ENCODE results near the gene CDH22.

The CDH22 gene

DNA sequence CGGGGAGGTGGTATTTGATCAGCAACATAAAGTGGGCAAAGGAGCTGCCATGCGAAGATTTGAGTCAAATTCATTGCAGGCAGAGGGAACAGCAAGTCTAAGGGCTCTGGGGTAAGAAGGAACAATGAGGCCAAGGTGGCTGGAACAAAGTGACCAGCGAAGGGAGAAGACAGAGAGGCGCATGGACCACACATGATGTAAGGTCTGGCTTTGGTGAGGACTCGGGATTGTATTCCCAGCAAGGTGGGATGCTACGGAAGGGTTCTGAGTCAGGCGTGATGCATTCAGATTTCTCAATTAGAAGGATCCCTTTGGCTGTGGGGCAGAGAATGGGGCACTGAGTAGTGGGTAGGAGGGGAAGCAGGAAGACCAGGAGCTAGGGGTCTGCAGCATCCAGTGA lies 30.7 kb upstream of the CDH22 start:
- H3K27ac ChIP-seq: no peak overlapping the region
- ChIA-PET POLR2A (ENCODE audit: low non-redundant PET) (interaction anchor here (0.8 kb wide), 1 partner anchor 32 kb away, joined by 3 read pairs; no protein-coding TSS in a partner anchor), CTCF (interaction anchor here (0.6 to 10.7 kb wide), 4 partner anchors 9 to 608 kb away, joined by 3 to 82 read pairs (median 4); no protein-coding TSS in a partner anchor)
- no peak for DNase-seq (ENCODE audit: low spot score)
- TF ChIP-seq CTCF (conservative IDR thresholded peaks at IDR 0.05; ENCODE audit: low read depth): no peak

- H3K27ac ChIP-seq: no peak overlapping the region
- DNase-seq (ENCODE audit: low spot score): no peak
- CTCF ChIA-PET: interaction anchor here (0.6 to 10.7 kb wide), 4 partner anchors 12 to 75 kb away, joined by 3 to 82 read pairs (median 3); no protein-coding TSS in a partner anchor
- POLR2A ChIA-PET (ENCODE audit: low non-redundant PET): interaction anchor here (0.5 kb wide), 1 partner anchor 125 kb away, joined by 3 read pairs; no protein-coding TSS in a partner anchor
- TF ChIP-seq CTCF (conservative IDR thresholded peaks at IDR 0.05; ENCODE audit: low read depth): no peak
These were observed 28.4 kb upstream of the CDH22 start for GRCh38 chr20:46336735-46337134.

GRCh38 chr20:46334303-46334904 lies 26.1 kb upstream of the CDH22 start:
- ChIA-PET CTCF (interaction anchor here (0.5 to 10.7 kb wide), 2 partner anchors 14 to 389 kb away, joined by 3 to 82 read pairs; no protein-coding TSS in a partner anchor), POLR2A (ENCODE audit: low non-redundant PET) (no interaction called here)
- no peak for DNase-seq (ENCODE audit: low spot score)
- H3K27ac ChIP-seq: no peak overlapping the region
- TF ChIP-seq CTCF (conservative IDR thresholded peaks at IDR 0.05; ENCODE audit: low read depth): no peak

DNA sequence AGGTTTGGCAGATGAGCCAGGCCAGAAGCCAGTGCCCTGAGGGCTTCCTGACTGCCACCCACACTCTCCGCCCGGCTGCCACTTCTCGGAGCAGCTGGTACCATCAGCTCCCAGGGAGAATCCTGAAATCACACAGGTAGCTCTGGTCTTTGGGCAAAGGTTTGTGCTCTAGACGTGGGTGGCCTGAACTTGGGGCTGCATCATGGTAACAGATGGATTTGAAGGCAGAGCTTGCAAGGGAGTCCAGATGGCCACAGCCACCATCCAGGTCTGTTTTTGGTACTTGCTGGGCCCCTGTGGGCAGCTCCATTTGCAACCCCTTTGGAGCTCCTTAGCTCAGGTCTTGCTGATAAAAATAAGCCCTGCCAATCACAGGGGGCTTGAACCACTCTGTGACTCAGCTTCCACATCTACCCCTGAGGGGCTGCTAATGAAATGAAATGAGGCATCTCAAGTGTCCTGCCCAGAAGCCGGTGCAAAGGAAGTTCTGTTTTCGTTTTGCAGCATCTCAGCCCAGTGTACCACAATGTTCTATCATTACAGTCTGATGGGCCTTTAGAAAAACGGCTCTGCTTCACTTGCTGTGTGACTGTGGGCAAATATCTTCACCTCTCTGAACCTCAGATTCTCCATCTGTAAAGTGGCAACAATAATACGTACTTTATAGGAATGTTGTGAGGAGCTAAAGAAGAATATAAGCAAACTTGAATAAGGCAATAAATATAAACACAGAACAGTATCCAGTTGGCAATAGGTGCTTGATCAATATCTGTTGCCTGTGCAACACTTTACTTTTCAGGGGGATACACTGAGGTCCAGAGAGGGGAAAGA lies 25.1 kb upstream of the CDH22 start:
- peak; percentile 62 for DNase-seq (ENCODE audit: low spot score)
- H3K27ac ChIP-seq: peak overlapping the region; percentile 86
- POLR2A ChIA-PET (ENCODE audit: low non-redundant PET): no interaction called here
- CTCF ChIA-PET: interaction anchor here (0.5 to 10.7 kb wide), 8 partner anchors 13 to 388 kb away, joined by 3 to 82 read pairs (median 4); no protein-coding TSS in a partner anchor
- no peak for TF ChIP-seq CTCF (conservative IDR thresholded peaks at IDR 0.05; ENCODE audit: low read depth)

DNA sequence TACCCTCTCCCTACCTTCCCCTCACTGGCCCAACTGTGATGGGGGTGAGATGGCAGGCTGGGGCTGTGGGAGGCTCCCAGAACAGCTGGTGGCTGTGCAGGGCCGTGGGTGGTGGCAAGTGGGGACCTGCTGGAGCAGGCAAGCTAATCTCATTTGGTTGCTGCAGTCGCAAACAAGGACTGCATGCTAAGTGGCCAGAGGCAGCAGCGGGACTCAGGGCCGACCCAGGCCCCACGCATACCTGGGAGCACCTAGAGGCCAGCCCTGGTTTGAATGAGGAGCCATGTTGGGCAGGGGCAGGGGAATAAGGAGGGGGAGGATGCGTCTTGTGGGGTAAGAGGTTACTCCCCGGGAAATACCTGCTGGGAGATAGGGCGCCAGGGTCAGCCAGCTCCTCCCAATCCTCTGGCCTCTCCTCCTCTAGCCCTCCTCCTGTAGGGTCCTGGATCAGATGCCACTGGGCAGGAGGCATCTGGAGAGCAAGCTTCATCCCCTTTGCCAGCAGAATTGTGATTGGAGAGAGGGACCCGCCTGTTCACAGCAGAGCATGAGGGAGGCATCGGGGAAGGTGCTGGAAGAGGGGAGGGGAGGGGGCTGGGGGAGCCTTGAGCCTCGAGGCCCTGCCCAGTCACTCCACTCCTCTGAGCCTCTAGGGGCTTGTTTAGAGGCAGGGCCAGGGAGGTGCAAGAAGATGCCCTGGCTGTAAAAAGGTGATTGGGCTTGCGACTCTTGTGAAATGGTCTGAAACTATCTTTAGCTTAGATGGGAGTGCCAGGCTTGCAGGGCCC lies 24.3 kb upstream of the CDH22 start:
- DNase-seq (ENCODE audit: low spot score): no peak
- no peak for TF ChIP-seq CTCF (conservative IDR thresholded peaks at IDR 0.05; ENCODE audit: low read depth)
- CTCF ChIA-PET: interaction anchor here (0.5 to 10.7 kb wide), 8 partner anchors 13 to 348 kb away, joined by 3 to 82 read pairs (median 4); no protein-coding TSS in a partner anchor
- POLR2A ChIA-PET (ENCODE audit: low non-redundant PET): interaction anchor here (0.6 kb wide), 1 partner anchor 276 kb away, joined by 7 read pairs; no protein-coding TSS in a partner anchor
- H3K27ac ChIP-seq: peak overlapping the region; percentile 86
